ENCODE results near the gene PLEKHJ1. TPM values are rescaled to one million over a fixed set of nuclear protein-coding genes. Genes with fewer than 3 reads are reported as not detected.

PLEKHJ1 gene
- total and polyA plus RNA-seq, 3 donors from 2014 or later: 111 to 153 (median 126) TPM

GRCh38 chr19:2213799-2214198 is 22.3 kb downstream of the PLEKHJ1 start:
- H3K27me3 ChIP-seq: no peaks in the 10 kb centered on the region
- no peak overlapping the region for H3K27ac ChIP-seq
- no peak overlapping the region for H3K4me3 ChIP-seq
- TF ChIP-seq, protein P1, sequence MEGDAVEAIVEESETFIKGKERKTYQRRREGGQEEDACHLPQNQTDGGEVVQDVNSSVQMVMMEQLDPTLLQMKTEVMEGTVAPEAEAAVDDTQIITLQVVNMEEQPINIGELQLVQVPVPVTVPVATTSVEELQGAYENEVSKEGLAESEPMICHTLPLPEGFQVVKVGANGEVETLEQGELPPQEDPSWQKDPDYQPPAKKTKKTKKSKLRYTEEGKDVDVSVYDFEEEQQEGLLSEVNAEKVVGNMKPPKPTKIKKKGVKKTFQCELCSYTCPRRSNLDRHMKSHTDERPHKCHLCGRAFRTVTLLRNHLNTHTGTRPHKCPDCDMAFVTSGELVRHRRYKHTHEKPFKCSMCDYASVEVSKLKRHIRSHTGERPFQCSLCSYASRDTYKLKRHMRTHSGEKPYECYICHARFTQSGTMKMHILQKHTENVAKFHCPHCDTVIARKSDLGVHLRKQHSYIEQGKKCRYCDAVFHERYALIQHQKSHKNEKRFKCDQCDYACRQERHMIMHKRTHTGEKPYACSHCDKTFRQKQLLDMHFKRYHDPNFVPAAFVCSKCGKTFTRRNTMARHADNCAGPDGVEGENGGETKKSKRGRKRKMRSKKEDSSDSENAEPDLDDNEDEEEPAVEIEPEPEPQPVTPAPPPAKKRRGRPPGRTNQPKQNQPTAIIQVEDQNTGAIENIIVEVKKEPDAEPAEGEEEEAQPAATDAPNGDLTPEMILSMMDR (IDR thresholded peaks at IDR 0.05): no peak
- no peak for TF ChIP-seq POLR2A (IDR thresholded peaks at IDR 0.05)
- WGBS, 2 donors: 78% methylated on average over 26 of the region's 26 CpGs; no CpG with 5 or more reads in 1 of the 2 donors
- H3K9me3 ChIP-seq: no peaks in the 10 kb centered on the region
- H3K4me1 ChIP-seq: no peaks in the 10 kb centered on the region
- intact Hi-C loops (cut with DNase I; ENCODE audit: low total_unique reads): no loop called here
- no peak for DNase-seq
- H3K36me3 ChIP-seq (ENCODE audit: low read depth, missing control alignments): no peaks in the 10 kb centered on the region

DNA sequence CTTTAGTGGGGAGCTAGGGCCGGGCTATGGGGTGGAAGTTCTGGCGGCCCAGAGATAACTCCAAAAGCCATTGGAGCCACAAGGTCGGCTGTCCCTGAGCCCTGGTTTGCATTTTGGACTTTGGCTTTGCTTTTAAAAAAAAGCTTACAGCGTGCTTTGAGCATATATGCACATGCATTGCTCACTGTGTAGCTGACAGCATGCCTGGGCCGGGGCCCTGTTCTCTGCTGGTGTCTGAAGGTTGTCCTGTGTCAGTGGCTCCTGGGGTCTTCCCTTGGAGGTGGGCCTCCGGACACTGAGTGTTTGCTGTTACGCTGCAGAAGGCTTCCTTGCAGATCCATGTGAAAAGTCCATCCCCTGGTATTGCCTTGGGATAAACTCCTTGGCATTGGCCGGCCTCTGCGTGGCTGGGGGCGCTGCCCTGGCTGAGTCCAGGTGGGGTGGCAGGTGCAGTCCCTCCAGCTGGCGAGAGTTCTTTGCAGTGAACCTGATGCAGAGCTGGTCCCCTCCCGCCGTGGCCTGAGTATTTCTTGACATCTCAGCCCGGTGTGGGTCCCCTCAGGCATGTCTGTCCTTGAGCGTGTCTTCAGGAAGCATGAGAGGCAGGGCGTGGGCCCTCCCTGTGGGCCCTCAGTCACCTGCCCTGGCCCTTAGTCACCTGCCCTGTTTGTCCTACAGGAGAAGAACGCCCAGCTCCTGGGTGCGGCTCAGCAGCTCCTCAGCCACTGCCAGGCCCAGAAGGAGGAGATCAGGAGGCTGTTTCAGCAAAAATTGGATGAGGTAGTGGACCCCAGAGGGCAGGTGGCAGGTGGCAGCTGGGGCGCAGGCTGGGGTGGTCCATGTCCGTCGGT is 23.0 kb downstream of the PLEKHJ1 start:
- no peak for DNase-seq
- WGBS, 2 donors: 87 to 95% methylated on average over 5 to 19 of the region's 21 CpGs
- no peaks in the 10 kb centered on the region for H3K9me3 ChIP-seq
- no peaks in the 10 kb centered on the region for H3K4me1 ChIP-seq
- no peak overlapping the region for H3K27ac ChIP-seq
- H3K27me3 ChIP-seq: no peaks in the 10 kb centered on the region
- no peak overlapping the region for H3K4me3 ChIP-seq
- intact Hi-C loops (cut with DNase I; ENCODE audit: low total_unique reads): no loop called here
- TF ChIP-seq, protein P1 (IDR thresholded peaks at IDR 0.05): no peak
- no peak for TF ChIP-seq POLR2A (IDR thresholded peaks at IDR 0.05)
- H3K36me3 ChIP-seq (ENCODE audit: low read depth, missing control alignments): no peaks in the 10 kb centered on the region

GRCh38 chr19:2210987-2211740 is 25.0 kb downstream of the PLEKHJ1 start:
- no peaks in the 10 kb centered on the region for H3K9me3 ChIP-seq
- H3K36me3 ChIP-seq (ENCODE audit: low read depth, missing control alignments): no peaks in the 10 kb centered on the region
- no peaks in the 10 kb centered on the region for H3K4me1 ChIP-seq
- TF ChIP-seq, protein P1 (IDR thresholded peaks at IDR 0.05): no peak
- no peak for TF ChIP-seq POLR2A (IDR thresholded peaks at IDR 0.05)
- no peak overlapping the region for H3K27ac ChIP-seq
- intact Hi-C loops (cut with DNase I; ENCODE audit: low total_unique reads): no loop called here
- 90 to 95% methylated on average over 18 to 32 of the region's 33 CpGs for WGBS, 2 donors
- no peak overlapping the region for H3K4me3 ChIP-seq
- no peaks in the 10 kb centered on the region for H3K27me3 ChIP-seq
- DNase-seq: no peak

DNA sequence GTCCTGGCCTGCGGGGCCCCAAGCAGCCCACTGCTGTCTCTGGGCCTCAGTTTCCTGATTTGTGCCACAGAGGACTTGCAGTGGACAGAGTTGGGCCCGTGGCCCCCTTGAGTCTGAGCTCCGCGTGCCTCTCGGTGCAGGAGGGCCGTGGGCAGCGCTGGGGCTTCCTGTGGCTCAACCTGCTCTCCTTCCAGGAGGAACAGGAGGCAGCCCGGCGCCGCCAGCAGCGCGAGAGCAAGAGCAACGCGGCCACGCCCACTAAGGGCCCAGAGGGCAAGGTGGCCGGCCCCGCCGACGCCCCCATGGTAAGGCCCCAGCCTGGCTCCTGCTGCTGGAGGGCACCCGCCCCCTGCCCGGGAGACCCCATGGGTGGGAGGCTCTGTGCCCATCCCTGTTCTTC is 25.9 kb downstream of the PLEKHJ1 start:
- no peaks in the 10 kb centered on the region for H3K9me3 ChIP-seq
- TF ChIP-seq, protein P1 (IDR thresholded peaks at IDR 0.05): no peak
- TF ChIP-seq POLR2A (IDR thresholded peaks at IDR 0.05): no peak
- no peaks in the 10 kb centered on the region for H3K4me1 ChIP-seq
- no peak overlapping the region for H3K27ac ChIP-seq
- intact Hi-C loops (cut with DNase I; ENCODE audit: low total_unique reads): no loop called here
- H3K36me3 ChIP-seq (ENCODE audit: low read depth, missing control alignments): no peaks in the 10 kb centered on the region
- no peak for DNase-seq
- H3K4me3 ChIP-seq: no peak overlapping the region
- H3K27me3 ChIP-seq: no peaks in the 10 kb centered on the region
- WGBS, 2 donors: 89 to 95% methylated on average over 14 to 20 of the region's 21 CpGs
